ENCODE measurements around the gene PBXIP1.
"Not testable (repeated sequence)": the region's sequence is repeated elsewhere in the genome, so short reads cannot be mapped to it uniquely, and the experiment has no call there.

Gene PBXIP1

GRCh38 chr1:154955718-154956543 is at the start of gene PBXIP1:
TSS of gene PBXIP1 (minus strand) at chr1:154956099. CDS start at chr1:154953721, 2,378 bp downstream.
- DNase-seq: peak; percentile 59

- no peak for DNase-seq
Measured at GRCh38 chr1:155005076-155006011, 49.4 kb upstream of the PBXIP1 start.

- DNase-seq: no peak
Measured at GRCh38 chr1:155004352-155005075, 48.6 kb upstream of the PBXIP1 start.

- no peak for DNase-seq
Measured at GRCh38 chr1:155003766-155004351, 48.0 kb upstream of the PBXIP1 start.

- no peak for DNase-seq
Measured at GRCh38 chr1:155003227-155003765, 47.4 kb upstream of the PBXIP1 start.

- no peak for DNase-seq
Measured at GRCh38 chr1:155002464-155003226, 46.7 kb upstream of the PBXIP1 start, which contains the start of gene ZBTB7B. TSS of gene ZBTB7B (plus strand) at chr1:155002802. CDS start at chr1:155014661, 11,859 bp downstream.

GRCh38 chr1:155001675-155002463 is 46.0 kb upstream of the PBXIP1 start:
- peak; percentile 96 for DNase-seq

GRCh38 chr1:155001425-155001674 is 45.5 kb upstream of the PBXIP1 start:
- DNase-seq: no peak

GRCh38 chr1:155000726-155001424 is 45.0 kb upstream of the PBXIP1 start:
- peak; percentile 22 for DNase-seq

GRCh38 chr1:155000411-155000725 is 44.5 kb upstream of the PBXIP1 start:
- no peak for DNase-seq

GRCh38 chr1:154999571-155000410 is 43.9 kb upstream of the PBXIP1 start:
- no peak for DNase-seq

- DNase-seq: no peak
Measured at GRCh38 chr1:154998818-154999570, 43.1 kb upstream of the PBXIP1 start.

GRCh38 chr1:154998201-154998780 is 42.4 kb upstream of the PBXIP1 start:
- no peak for DNase-seq

- no peak for DNase-seq
Measured at GRCh38 chr1:154996966-154997701, 41.2 kb upstream of the PBXIP1 start.

GRCh38 chr1:154995301-154995983 is 39.5 kb upstream of the PBXIP1 start:
- DNase-seq: not testable (repeated sequence)

GRCh38 chr1:154994591-154994990 is 38.7 kb upstream of the PBXIP1 start:
- no peak for DNase-seq

GRCh38 chr1:154994269-154994587 is 38.3 kb upstream of the PBXIP1 start:
- DNase-seq: no peak
